ENCODE results near the gene HTR3C.
"Not testable (repeated sequence)": the region's sequence is repeated elsewhere in the genome, so short reads cannot be mapped to it uniquely, and the experiment has no call there.

HTR3C gene

DNA sequence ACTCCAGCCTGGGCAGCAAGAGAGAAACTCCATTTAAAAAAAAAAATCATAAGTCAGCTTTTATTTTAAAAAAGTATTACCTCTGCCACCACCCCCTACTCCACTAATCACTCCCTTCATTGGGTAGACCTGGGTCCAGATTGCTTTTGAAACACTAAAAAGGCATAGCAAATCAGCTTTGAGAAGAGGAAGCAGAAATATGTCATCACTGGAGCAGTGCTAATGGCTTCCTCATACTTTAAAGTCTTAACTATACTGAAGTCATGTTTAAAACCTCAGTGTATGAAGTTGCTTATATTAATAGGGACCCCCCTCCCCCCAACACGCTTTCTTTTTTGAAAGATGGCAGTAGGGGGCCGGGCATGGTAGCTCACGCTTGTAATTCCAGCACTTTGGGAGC is 22.3 kb upstream of the HTR3C start:
- DNase-seq (ENCODE audit: low spot score) = peak; percentile 29

DNA sequence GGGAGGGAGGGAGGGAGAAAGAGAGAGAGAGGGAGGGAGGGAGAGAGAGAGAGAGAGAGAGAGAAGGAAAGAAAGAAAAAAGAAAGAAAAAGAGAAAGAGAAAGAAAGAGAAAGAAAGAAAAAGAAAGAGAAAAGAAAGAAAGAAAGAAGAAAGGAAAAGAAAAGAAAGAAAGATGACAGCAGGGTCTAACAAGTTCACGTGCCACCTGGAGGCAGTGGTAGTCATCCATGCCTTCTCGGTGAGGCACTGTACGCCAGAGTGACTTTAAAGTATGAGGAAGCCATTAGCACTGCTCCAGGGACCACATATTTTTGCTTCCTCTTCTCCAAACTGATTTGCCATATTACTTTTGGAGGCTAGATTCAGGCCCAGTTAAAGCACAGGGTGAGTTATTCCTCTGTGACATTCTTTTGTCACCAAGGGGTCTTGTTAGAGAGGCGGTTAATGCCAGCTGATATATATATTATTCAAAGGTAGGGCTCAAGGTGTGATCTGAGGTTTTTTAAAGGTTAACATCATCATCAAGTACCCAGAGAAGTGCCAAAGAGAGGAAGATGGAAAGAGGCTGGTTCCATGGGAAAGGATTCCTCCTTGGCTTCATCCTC is 21.6 kb upstream of the HTR3C start, which contains the start of gene HTR3D:
Gene HTR3D, plus strand, starts transcription at position 556 of the 606 bp plus-strand sequence. Its CDS starts 0 bp downstream, at position 556.
- DNase-seq (ENCODE audit: low spot score) = peak; percentile 89

DNA sequence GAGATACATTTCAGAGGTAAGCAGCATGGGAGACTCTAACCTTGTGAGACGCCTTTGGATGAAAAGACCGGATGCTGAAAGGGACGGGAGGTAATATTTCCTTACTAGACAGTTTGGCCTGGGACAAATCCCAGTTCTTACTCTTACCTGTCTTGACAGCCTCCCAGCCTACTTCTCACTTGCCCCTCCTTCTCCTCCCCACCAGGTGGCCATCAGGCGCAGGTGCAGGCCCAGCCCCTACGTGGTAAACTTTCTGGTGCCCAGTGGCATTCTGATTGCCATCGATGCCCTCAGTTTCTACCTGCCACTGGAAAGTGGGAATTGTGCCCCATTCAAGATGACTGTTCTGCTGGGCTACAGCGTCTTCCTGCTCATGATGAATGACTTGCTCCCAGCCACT is 15.0 kb upstream of the HTR3C start:
- DNase-seq (ENCODE audit: low spot score) = no peak

DNA sequence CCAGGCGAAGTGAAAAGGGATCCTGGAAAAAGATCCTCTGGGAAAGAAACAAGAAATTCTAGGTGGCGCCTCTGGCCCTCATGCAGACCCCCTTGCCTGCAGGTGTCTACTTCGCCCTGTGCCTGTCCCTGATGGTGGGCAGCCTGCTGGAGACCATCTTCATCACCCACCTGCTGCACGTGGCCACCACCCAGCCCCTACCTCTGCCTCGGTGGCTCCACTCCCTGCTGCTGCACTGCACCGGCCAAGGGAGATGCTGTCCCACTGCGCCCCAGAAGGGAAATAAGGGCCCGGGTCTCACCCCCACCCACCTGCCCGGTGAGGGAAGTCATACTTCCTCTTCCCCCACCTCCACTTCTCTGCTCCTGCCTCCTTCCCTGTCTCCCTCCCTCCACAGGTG is 14.5 kb upstream of the HTR3C start:
- DNase-seq (ENCODE audit: low spot score) = not testable (repeated sequence)

DNA sequence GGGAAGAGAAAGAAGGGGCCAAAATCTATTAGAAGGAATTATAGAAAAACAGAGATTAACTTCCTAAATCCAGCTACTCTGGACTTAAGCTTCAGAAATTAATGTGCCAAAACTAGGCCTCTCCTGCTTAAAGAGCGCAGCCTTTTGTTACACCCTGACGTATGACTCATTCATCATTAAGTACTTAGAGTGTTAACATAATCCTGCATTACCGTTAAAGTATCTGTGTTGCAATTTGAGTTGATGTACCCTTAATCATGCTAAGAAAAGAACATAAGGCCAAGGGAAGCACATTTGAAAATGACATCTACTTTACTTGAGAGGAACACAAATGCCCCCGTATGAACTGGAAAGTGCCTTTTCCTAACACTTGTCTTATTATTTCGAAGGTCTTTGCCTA is 13.4 kb upstream of the HTR3C start:
- no peak for DNase-seq (ENCODE audit: low spot score)

DNA sequence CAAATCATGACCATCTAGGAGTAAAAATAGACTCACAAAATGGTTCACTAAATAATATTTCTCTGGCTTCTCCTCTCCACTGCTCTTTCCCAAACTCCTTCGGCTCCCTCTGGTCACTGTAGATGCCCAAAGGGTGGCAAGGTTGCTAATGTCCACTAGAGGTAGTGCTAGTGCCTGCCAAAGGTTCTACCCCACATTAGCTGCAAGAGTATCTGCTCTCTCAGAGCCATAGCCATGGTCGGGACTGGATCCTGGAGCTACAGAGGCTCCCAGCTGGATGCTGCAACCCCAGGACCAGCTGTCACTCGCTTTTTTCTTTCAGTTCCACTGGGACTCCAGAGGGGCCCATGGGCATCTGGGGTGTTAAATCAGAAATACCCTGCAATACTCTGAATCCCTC is 12.8 kb upstream of the HTR3C start:
- peak; percentile 39 for DNase-seq (ENCODE audit: low spot score)

DNA sequence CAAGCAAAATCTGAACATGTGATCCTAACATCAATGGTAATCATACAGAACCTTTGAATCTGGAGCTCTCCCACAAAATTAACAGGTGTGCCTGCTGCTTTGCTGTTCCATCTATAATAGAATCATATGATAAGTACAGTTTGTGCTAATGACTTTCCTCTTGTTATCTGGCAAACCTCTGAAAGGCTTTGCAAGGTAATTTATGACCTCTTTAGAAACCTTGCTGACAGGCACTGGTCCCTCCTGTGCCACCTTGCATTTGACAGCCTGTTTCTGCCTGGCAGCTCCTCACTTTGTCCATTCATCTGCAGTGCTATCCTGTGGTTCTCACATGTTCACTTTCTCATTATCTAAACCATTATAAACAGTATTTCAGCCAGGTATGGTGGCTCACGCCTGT is 10.2 kb upstream of the HTR3C start:
- no peak for DNase-seq (ENCODE audit: low spot score)

DNA sequence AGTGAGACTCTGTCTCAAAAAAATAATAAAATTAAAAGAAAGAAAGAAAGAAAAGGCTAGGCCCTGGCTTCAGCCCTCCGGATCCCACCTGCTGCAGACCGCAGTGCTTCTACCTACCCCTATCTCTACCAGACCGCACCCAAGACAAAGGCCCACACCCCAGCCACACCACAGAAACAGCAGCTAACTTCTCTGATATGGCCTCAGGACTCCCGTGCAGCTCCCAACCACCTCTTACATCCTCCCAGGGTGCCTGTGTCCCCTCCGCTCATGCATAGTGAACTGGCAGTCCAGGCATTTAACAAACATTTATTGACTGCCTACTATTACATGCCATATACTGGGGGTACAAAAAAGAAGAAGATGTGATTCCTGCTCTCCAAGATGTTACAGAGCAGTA is 6.9 kb upstream of the HTR3C start:
- DNase-seq (ENCODE audit: low spot score) = no peak

DNA sequence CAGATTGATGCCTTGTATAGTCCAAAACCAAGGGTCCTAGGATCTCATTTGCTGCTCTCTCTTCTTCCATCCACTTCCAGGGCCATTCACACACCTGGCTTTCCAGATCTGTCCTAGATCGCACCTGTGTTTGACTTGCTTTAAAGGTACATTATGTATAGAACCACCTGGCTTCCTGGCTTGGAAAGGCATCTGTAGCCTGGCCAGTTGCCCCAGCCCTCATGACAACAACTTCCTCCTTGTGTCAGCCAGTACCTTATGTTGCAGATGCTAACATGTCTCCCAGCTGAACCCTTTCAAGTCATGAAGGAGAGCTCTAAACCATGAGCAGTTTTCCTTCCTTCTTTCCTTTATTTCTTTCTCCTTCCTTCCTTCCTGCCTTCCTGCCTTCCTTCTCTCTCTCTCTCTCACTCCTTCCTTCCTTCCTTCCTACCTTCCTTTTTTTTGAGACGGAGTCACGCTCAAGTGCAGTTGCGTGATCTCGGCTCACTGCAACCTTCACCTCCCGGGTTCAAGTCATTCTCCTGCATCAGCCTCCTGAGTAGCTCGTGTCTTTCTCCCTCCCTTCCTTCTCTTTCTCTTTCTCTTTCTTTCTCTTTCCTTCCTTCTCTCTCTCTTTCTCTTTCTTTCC is 2.5 kb upstream of the HTR3C start:
- no peak for DNase-seq (ENCODE audit: low spot score)

DNA sequence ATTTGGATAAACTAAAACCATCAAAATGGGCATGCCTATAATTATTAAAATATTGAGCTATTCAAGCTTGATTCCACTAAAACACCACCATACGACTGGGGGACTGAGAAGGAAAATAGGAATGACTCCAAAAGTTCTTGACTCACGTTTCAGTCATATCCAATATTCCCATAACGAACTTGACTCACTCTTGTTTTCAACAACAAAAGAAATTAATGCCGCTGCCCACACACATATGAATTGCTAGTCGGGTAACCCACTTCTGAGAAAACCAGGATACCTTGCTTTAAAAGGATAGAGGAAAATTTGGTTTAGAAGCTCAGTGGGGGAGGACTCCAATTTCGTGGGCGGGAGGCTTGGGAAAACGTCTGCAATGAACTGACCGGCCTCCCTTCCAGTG is 5.2 kb downstream of the HTR3C start:
- DNase-seq (ENCODE audit: low spot score) = no peak

DNA sequence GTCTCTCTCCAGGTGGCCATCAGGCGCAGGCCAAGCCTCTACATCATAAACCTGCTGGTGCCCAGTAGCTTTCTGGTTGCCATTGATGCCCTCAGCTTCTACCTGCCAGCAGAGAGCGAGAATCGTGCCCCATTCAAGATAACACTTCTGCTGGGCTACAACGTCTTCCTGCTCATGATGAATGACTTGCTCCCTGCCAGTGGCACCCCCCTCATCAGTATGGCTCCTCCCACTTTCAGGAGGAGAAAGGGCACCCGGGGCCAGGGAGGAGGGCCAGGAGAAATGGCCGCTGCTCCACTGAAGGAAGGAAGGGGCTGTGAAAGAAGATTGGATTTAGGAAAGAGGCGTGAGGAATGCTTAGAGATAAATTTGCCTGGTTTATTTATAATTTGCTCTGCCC is 6.6 kb downstream of the HTR3C start:
- DNase-seq (ENCODE audit: low spot score) = no peak

DNA sequence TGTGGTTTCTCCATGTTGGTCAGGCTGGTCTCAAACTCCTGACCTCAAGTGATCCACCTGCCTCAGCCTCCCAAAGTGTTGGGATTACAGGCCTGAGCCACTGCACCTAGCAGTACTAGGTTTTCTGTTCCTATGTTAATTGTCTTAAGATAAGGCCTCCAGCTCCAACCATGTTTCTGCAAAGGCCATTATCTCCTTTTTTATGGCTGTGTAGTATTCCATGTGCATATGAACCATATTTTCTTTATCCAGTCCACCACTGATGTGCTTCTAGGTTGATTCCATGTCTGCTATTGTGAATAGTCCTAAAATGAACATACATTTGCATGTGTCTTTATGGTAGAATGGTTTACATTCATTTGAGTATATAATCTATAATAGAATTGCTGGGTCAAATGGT is 9.8 kb downstream of the HTR3C start:
- DNase-seq (ENCODE audit: low spot score) = no peak

DNA sequence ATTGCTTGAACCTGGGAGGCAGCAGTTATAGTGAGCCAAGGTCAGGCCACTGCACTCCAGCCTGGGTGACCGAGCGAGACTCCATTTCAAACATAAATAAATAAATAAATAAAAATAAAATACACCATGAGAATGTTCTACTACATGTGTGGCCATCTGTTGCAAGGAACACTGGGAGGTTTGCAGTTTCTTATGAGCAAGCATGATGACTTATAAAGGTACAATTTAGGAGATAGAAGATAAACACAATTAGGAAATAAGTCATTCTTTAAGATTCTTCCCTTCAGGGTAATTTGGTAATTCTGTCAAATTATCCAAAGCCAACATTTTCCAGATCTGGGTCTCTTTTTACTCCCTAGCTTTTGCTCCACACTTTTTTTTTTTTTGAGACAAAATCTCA is 13.4 kb downstream of the HTR3C start:
- no peak for DNase-seq (ENCODE audit: low spot score)

DNA sequence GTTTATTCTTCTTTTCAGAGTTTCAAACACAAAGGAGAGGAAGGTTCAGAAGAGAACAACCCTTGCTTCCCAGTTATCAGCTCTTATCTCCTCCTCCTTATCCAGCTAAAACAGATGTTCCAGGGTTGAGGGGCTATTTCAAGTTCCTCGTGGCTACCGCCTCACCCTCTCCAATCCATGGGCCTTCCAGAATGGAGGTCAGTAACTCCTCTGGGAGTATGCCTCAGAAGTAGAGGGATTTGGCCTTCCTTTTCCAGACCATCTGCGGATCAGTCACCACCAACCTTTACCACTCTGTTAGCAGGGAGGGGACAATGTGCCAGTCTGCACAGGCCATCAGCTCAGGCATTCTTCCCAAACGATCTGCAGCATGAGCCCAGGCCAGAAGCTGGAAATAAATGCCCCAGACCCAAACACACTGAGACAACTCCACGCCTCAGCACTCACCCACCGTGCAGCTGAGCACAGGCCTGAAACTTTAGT is 14.8 kb downstream of the HTR3C start:
- no peak for DNase-seq (ENCODE audit: low spot score)

DNA sequence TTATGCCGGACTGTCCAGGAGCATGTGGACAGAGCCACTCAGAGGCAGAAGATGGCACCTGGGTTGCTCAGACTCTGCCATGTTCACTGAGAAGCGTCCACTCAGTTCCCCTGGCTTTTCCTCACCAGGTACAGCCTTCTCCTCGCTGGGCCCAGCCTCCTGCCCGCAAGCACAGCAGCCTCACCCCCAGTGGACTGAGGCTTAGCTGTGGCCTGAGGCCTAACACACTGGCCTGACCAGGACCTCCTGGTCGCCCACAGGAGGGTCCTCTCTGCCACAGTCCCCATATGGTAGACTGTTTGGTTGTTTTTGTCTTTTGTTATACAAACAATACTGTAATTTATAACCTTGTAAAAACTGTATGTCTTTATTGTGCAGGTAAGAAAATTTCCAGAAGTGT is 15.5 kb downstream of the HTR3C start:
- DNase-seq (ENCODE audit: low spot score) = no peak

DNA sequence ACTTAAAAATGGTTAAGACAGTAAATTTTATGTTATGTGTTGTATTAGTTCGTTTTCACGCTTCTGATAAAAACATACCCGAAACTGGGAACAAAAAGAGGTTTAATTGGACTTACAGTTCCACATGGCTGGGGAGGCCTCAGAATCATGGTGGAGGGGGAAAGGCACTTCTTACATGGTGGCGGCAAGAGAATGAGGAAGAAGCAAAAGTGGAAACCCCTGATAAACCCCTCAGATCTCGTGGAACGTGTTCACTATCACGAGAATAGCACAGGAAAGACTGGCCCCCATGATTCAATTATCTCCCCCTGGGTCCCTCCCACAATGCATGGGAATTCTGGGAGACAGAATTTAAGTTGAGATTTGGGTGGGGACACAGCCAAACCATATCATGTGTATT is 18.3 kb downstream of the HTR3C start:
- not testable (repeated sequence) for DNase-seq (ENCODE audit: low spot score)

DNA sequence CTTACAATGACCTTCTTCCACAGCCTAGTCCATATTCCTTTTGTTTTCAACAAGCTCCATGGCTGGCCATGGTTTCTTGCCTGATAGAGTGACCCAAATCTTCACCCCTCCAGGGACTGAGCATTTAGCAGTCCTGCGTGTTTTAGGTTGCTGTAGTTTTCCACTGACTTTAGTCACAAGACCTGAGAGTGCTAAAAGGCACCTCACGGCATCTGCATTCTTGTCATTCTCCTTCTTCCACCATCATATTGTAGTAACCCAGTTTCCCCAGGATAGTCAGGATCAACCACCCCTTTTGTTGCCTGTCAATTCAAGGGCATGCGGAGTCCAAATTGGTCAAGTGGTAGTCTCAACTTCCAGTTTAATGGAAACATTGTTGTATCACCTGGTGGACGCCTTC is 20.8 kb downstream of the HTR3C start:
- DNase-seq (ENCODE audit: low spot score) = no peak

DNA sequence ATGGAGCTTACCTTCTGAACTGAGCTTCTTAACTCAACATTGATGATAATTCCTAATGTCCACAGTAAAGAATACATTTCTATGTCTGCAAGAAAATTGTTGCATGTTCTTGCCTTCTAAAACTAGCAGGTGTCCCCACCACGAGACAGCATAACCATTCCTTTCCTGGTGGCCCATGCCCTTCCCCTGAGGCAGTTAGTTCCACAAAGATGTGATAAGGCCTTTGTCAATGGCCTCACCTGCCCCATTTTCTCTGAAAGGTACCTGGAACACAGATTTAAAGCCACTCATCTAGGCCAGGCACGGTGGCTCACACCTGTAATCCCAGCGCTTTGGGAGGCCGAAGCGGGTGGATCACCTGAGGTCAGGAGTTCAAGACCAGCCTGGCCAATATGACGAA is 23.1 kb downstream of the HTR3C start:
- no peak for DNase-seq (ENCODE audit: low spot score)

DNA sequence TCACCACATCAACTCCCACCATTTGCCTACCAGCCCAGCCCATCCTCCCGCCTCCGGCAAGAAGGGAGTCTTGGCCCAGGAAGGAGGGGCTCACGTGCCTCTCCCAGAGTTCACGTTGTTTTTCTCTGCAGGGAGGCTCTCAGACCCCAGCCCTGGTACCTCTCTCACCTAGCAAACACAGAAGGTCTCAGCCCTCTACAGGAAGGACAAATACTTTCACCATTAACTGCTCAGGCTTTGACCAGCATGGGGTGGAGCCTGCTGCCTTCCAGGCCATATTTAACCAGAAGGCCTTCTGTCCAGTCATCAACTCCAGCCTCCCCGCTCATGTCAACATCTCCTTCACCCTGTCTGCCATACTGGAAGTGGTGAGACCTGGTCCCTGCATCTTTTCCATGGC is 25.0 kb downstream of the HTR3C start:
- DNase-seq (ENCODE audit: low spot score) = no peak

DNA sequence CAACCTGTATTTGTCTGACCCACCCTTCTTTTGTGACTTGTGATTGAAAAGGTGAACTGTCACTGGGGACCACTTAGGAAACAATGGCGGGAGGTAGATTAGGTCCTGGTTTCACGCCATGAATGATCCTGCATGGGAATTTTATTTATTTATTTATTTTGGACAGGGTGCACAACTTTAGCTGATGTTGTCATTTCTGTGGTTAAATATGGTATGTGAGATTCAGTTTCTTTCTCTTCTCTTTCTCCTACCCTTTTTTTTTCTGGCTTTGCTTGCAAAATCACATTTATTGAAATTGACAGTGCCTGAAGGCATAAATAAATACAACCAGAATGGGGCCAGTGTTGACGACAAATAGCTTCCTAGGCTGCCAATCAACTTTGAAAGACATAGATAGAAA is 26.0 kb downstream of the HTR3C start:
- no peak for DNase-seq (ENCODE audit: low spot score)

DNA sequence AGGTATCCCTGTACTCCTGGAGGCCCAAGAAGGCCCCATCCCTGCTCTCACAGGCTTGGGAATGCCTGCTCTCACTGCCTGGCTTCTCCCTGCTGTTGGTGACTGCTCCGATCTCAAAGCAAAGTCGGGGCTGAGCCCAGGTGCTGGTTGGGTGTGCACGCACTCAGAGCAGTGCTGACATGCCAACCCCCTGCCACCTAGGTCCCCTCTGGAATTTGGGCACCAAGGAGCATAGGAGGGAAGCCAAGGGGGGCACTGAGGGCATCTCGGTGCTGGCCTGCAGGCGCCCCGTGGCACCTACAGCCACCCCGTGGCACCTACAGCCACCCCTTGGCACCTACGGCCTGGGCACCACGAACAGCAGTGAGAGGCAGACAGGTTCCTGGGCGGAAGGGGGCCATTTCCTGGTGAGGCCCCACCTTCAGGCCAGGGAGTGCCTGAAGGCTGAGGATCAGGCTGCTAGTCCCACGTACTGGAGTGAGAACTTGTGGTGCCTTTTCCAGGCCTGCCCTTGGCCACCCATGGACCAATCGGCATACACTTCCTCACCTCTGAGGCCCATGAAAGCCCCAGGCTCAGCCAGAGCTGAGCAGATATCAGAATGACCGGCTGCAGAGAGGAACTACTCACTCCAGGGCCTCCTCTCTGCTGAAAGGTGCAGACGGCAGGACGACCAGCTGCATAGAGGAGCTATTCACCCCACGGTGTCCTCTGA is 28.4 kb downstream of the HTR3C start:
- DNase-seq (ENCODE audit: low spot score) = no peak

DNA sequence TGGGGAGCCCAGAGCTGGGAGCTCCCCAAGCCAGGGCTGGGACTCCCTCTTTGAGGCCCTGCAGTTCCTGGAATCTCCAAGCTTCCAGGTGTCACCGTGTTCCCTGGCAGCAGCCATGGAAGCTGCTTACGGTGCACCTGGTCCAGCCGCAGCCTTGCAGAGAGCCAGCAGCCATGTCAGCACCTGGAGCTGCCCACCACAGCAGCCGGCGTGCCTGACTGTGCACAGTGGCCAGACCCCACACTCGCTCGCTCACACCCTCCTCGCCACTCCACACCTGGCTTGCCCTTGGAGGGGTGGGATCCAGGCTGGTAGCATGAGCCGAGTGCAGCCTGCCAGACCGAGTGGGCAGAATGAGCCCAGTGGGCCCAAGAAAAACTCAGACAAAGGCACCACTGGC is 29.2 kb downstream of the HTR3C start:
- no peak for DNase-seq (ENCODE audit: low spot score)

DNA sequence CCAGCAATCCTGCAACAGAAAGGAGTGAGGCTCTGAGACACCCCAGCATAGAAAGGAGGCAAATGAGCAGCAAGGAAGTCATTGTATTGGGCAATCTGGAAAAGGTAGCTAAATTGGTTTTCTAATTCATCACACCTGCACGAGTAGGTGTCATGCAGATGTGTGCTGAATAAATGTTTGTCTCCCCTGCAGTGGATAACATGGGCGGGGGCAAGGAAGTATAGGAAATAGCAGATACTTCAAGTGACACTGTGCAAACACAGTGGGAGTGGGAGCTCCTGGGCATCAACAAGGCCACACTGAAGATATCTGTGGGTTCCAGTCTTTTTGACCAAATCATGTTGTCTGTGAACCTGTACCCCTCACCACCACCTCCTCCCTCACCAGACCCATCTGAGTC is 29.6 kb downstream of the HTR3C start:
- no peak for DNase-seq (ENCODE audit: low spot score)

Measured in kidney tubule cell (primary cell).